ENCODE measurements around the gene TNS4.

The TNS4 gene

GRCh38 chr17:40503154-40503553, 1.7 kb upstream of the TNS4 start:
- in situ Hi-C loops (cut with HindIII; ENCODE audit: low pct_ligation_motif_present, low pct_unique_long_range_greater_than_20kb, low sequenced_read_pairs), result no loop called here
- DNase-seq, result no peak

DNA sequence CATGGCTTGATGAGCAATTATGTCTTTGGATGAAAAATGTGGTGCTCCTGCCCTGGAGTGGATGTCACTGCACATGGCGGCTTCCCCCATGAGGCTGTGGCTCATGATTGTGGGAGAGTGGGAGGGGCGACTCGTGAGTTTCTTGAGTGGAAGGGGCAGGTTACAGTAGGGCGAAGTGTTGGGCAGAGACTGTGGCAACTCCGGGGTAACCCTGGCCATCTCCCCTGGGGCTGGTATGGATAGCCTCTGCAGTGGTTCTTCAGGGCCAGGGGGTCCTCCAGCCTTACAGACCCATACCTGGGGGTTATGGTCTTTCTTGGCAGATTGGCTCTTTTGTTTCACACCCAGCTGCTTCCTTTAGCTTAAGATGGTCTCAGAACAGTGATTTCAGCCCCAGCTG, 1.3 kb upstream of the TNS4 start:
- in situ Hi-C loops (cut with HindIII; ENCODE audit: low pct_ligation_motif_present, low pct_unique_long_range_greater_than_20kb, low sequenced_read_pairs), result no loop called here
- DNase-seq, result no peak

- no peak for DNase-seq
- in situ Hi-C loops (cut with HindIII; ENCODE audit: low pct_ligation_motif_present, low pct_unique_long_range_greater_than_20kb, low sequenced_read_pairs), result no loop called here
Measured at GRCh38 chr17:40500709-40501108, 714 bp downstream of the TNS4 start.

DNA sequence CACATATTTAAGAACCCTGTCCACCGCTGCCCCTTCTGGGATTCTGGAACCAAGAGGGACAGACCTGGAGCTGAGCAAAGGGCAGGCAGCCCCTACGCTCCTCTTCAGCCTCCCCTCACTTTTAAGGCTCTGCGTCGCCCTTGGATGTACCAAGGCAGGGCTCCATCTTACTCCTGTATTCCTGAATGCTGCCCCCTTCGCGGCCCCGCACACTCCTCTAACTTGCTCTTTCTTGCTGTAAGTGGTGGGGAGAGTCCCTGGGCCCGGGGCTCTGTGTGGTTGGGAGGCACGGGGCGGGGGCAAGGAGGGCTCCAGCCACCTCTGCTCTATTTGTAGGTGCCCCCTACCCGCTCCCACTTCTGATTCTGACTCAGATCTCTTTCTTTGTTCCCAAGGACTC, 1.2 kb downstream of the TNS4 start:
- no peak for DNase-seq
- in situ Hi-C loops (cut with HindIII; ENCODE audit: low pct_ligation_motif_present, low pct_unique_long_range_greater_than_20kb, low sequenced_read_pairs), result no loop called here

GRCh38 chr17:40499551-40500189, 1.8 kb downstream of the TNS4 start:
- in situ Hi-C loops (cut with HindIII; ENCODE audit: low pct_ligation_motif_present, low pct_unique_long_range_greater_than_20kb, low sequenced_read_pairs), result no loop called here
- peak; percentile 70 for DNase-seq

- in situ Hi-C loops (cut with HindIII; ENCODE audit: low pct_ligation_motif_present, low pct_unique_long_range_greater_than_20kb, low sequenced_read_pairs), result no loop called here
- DNase-seq, result no peak
Measured at GRCh38 chr17:40498281-40499084, 2.9 kb downstream of the TNS4 start.

DNA sequence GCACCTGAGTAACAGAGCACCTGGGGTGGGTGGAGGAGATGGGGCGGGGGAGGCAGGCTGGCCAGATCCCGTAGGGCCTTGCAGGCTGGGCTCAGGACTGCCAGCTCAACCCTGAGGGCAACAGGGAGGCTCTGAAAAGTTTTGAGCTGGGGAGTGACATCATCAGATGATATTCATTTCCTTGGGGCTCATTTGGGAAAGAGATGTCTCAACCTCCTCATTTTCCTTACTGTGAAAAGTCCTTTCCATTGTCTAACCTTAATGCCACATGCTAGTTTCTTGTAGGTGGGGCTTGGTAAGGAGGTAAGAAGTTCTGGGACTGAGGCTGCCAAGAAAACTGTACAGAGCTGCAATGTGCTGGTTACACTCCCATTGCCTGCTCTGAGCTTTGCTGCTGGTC, 3.7 kb downstream of the TNS4 start:
- in situ Hi-C loops (cut with HindIII; ENCODE audit: low pct_ligation_motif_present, low pct_unique_long_range_greater_than_20kb, low sequenced_read_pairs), result no loop called here

GRCh38 chr17:40496634-40497420, 4.6 kb downstream of the TNS4 start:
- no peak for DNase-seq
- in situ Hi-C loops (cut with HindIII; ENCODE audit: low pct_ligation_motif_present, low pct_unique_long_range_greater_than_20kb, low sequenced_read_pairs), result no loop called here

More for the DNA sequence above, 3.7 kb downstream of the TNS4 start:
- DNase-seq, result no peak

- in situ Hi-C loops (cut with HindIII; ENCODE audit: low pct_ligation_motif_present, low pct_unique_long_range_greater_than_20kb, low sequenced_read_pairs), result no loop called here
Measured at GRCh38 chr17:40496170-40496569, 5.3 kb downstream of the TNS4 start.

GRCh38 chr17:40495140-40495539, 6.3 kb downstream of the TNS4 start:
- in situ Hi-C loops (cut with HindIII; ENCODE audit: low pct_ligation_motif_present, low pct_unique_long_range_greater_than_20kb, low sequenced_read_pairs), result no loop called here
- DNase-seq, result no peak

More at GRCh38 chr17:40496170-40496569, 5.3 kb downstream of the TNS4 start:
- no peak for DNase-seq

DNA sequence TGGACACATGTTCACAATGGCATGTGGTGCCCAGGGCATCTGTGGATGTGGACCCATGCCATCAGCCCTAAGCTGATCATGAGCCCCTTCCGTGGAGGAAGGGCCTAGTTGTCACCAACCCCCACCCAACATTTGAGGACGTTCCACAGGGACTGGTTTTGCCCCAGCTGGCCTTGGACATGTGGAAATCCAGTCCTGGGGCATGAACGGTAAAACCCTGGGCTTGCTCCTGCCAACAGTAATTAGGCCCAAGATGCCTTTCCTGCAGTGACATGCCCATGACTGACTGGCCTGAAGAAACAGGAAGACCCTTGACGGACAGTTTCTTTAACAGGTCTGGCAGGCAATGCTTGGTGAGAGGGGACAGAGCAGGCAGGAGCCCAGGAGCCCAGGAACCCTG, 7.7 kb downstream of the TNS4 start:
- DNase-seq, result no peak
- in situ Hi-C loops (cut with HindIII; ENCODE audit: low pct_ligation_motif_present, low pct_unique_long_range_greater_than_20kb, low sequenced_read_pairs), result no loop called here

- in situ Hi-C loops (cut with HindIII; ENCODE audit: low pct_ligation_motif_present, low pct_unique_long_range_greater_than_20kb, low sequenced_read_pairs), result no loop called here
- DNase-seq, result no peak
Measured at GRCh38 chr17:40491486-40491885, 9.9 kb downstream of the TNS4 start.

DNA sequence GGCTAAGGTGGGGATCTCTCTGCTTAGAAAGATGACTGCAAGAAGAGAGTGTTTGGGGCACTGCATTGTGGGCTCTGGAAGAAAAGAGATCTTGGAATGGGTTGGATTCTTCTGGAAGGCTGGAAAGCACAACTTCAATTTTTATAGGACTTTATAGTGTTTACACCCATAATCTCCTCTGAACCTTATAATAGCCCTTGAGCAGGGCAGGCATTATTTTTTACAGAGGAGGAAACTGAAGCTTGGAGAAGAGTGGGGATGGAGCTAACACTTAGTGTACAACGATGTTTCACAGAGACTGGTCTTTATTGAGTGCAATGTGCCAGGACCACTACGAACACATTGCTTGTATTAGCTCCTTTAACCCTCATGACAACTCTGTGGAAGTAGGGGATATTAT, 10.4 kb downstream of the TNS4 start:
- no peak for DNase-seq
- in situ Hi-C loops (cut with HindIII; ENCODE audit: low pct_ligation_motif_present, low pct_unique_long_range_greater_than_20kb, low sequenced_read_pairs), result no loop called here

GRCh38 chr17:40490289-40490853, 11.1 kb downstream of the TNS4 start:
- in situ Hi-C loops (cut with HindIII; ENCODE audit: low pct_ligation_motif_present, low pct_unique_long_range_greater_than_20kb, low sequenced_read_pairs), result no loop called here
- peak; percentile 51 for DNase-seq

DNA sequence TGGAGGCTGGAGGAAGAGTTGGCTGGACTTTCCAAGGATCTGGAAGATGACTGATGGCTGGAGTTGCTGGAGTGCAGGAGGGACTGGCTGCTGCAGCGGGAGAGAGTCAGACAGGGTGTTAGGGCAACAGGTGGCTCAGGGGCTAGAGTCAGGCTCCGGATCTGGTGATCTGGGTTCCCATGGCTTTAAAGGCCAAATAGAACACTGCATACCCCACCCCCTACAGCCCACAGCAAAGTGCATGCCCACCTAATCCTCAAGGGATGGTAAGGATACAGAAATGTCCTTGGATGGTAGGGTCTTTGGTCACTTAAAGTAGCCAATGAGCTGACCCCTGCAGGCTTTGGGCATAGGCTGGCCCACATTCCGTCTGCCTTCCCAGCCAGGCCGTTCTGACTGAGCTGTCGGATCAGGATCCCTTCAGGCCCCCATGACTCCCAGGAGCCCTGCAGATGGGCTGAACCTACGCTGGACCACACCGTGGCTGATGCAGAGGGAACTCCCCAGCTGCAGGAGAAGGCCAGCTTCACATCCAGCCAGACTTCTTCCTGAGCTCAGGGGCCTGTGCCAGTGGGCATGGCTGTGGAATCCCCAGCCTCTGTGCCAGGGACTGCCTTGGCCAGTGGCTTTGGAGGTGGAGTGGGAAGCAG, 13.9 kb downstream of the TNS4 start:
- no peak for DNase-seq
- in situ Hi-C loops (cut with HindIII; ENCODE audit: low pct_ligation_motif_present, low pct_unique_long_range_greater_than_20kb, low sequenced_read_pairs), result no loop called here

DNA sequence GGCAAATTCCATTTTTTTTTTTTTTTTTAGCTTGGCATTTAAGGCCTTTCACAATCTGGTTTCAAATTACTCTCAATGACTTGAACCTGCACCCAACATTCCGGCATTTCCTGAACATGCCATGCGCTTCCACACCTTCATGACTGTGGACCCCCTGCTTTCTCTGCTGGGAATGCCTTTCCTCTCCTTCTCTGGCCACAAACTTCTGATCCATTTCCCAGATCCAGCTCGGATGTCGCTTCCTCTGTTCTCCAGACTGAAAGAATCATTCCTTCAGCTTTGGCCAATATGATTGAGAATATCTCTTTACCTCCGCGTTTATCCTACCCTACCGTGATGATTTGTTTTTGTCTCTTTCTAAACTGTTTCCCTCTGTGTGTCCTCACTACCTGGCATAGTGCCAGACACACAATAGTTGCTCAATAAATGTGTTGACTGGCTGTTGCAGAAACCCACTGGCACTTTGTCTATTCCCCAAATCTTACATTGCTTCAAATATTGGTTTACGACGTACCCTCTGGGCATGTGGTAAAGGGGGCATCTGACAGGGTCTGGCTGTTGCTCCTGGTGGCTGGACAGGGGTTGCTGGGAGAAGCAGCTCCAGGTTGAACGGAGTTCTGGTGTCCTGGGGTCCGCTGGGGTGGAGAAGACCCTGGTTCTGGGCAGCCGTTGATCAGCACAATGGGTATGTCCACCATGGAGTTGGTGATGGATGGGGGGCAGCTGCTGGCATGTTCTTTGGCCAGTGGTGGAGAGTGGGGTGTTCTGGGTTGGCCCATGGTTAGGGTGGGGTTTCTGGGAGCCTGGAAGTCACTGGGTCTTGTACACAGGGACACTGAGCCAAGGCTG, 14.7 kb downstream of the TNS4 start:
- no peak for DNase-seq
- in situ Hi-C loops (cut with HindIII; ENCODE audit: low pct_ligation_motif_present, low pct_unique_long_range_greater_than_20kb, low sequenced_read_pairs), result no loop called here

- in situ Hi-C loops (cut with HindIII; ENCODE audit: low pct_ligation_motif_present, low pct_unique_long_range_greater_than_20kb, low sequenced_read_pairs), result no loop called here
- peak; percentile 94 for DNase-seq
Measured at GRCh38 chr17:40485851-40486521, 15.4 kb downstream of the TNS4 start.

All from ACHN (cell line).